Cardiac fibroblast (primary cell): Measurements from ENCODE around the gene KCNC1.

Experiments used
- DNase-seq, 2 donors: peaks; one replicate each; pipeline versions ENCODE4 v3.0.0 to v3.0.0-alpha.2; 2010; ENCODE audit warnings: low read depth in 2 of 2
- H3K4me3 ChIP-seq, 2 donors: replicated peaks in 1 of 2; 1 replicate in 1 of 2; 2 replicates in 1 of 2; pipeline ENCODE4 v1.5.1; 2011; ENCODE audit warnings: low read depth in 2 of 2, low read length in 2 of 2, mild to moderate bottlenecking in 2 of 2, moderate library complexity in 1 of 2
- TF ChIP-seq, protein P1 (sequence below): IDR thresholded peaks from one replicate; pipeline ENCODE4 v1.5.1; 2011; ENCODE audit warnings: low read depth, mild to moderate bottlenecking, low read length, inconsistent platforms

KCNC1 gene

DNA sequence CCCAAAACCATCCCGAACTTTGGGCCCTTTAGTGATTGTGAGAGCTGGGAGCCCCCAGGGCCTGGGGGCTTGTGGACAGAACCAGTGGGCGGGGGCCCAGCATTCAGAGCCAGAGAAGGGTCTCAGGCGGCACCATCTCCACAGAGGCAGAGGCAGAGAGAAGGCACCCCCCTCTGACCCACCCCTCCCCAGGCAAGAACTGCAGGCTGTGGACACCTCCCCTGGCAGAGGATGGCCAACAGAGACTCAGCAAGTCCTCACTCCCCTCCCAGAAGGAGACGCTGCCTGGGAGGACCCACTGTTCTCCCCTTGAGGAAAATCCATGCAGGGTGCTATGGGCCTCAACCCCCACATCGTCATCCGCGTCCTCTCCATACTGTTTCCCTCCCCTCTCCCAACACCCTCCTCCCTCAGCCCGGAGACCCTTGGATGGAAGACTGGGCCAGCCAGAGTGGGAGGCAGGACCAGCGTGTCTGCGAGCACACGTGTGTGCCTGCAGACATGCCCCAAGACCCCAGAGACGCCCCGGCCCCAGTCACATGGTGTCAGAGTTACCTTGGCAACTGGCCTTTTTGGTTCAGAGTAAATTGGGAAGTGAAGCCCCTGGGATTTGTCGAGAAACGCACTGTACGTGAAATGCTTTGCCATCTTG lies 42.6 kb downstream of the KCNC1 start:
- no peak overlapping the region for H3K4me3 ChIP-seq
- TF ChIP-seq, protein P1, sequence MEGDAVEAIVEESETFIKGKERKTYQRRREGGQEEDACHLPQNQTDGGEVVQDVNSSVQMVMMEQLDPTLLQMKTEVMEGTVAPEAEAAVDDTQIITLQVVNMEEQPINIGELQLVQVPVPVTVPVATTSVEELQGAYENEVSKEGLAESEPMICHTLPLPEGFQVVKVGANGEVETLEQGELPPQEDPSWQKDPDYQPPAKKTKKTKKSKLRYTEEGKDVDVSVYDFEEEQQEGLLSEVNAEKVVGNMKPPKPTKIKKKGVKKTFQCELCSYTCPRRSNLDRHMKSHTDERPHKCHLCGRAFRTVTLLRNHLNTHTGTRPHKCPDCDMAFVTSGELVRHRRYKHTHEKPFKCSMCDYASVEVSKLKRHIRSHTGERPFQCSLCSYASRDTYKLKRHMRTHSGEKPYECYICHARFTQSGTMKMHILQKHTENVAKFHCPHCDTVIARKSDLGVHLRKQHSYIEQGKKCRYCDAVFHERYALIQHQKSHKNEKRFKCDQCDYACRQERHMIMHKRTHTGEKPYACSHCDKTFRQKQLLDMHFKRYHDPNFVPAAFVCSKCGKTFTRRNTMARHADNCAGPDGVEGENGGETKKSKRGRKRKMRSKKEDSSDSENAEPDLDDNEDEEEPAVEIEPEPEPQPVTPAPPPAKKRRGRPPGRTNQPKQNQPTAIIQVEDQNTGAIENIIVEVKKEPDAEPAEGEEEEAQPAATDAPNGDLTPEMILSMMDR = no peak
- no peak for DNase-seq

- DNase-seq = no peak
- no peak overlapping the region for H3K4me3 ChIP-seq
Observed at GRCh38 chr11:17777738-17778091, 43.1 kb downstream of the KCNC1 start.

GRCh38 chr11:17778352-17778751 lies 43.8 kb downstream of the KCNC1 start:
- DNase-seq = no peak
- no peak overlapping the region for H3K4me3 ChIP-seq
- TF ChIP-seq, protein P1 = no peak

More at GRCh38 chr11:17777738-17778091, 43.1 kb downstream of the KCNC1 start:
- TF ChIP-seq, protein P1 = no peak

DNA sequence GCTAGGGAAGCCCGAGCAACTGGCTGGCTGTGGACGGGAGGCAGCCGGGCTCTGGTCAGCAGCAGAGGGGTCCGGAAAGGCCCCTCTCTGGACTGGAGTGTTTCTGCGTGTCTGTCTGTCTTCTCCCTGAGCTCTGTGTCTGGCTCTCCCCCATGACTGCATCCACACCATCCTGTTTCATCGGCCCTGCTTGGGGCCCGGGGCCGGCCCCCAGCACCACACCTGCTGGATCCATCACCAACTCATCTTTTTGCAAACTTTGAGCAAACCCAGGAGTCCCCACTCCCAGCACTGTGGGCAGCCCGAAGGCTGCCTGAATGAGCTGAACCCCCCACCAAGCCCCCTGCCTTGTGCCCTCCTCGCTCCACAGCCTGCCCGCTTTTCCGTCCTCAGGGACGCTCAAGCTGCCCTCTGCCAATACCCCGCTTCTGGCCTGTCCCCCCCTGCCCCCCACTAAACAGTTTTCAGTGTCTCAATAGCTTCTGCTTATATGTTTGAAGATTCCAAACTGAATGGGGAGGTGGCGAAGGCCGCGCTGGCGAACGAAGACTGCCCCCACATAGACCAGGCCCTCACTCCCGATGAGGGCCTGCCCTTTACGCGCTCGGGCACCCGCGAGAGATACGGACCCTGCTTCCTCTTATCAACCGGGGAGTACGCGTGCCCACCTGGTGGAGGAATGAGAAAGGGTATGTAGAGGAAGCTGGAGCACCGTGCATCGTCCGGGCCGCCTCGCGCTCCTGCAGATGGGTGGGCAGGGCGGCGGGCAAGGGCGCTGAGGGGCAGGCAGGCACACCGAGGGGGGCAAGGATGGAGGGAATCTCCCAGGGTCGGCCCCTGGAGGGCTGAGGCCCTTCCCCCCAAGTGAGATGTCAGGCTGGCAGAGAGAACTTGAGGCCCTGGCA lies 44.6 kb downstream of the KCNC1 start:
- H3K4me3 ChIP-seq = no peak overlapping the region
- TF ChIP-seq, protein P1 = no peak
- no peak for DNase-seq

DNA sequence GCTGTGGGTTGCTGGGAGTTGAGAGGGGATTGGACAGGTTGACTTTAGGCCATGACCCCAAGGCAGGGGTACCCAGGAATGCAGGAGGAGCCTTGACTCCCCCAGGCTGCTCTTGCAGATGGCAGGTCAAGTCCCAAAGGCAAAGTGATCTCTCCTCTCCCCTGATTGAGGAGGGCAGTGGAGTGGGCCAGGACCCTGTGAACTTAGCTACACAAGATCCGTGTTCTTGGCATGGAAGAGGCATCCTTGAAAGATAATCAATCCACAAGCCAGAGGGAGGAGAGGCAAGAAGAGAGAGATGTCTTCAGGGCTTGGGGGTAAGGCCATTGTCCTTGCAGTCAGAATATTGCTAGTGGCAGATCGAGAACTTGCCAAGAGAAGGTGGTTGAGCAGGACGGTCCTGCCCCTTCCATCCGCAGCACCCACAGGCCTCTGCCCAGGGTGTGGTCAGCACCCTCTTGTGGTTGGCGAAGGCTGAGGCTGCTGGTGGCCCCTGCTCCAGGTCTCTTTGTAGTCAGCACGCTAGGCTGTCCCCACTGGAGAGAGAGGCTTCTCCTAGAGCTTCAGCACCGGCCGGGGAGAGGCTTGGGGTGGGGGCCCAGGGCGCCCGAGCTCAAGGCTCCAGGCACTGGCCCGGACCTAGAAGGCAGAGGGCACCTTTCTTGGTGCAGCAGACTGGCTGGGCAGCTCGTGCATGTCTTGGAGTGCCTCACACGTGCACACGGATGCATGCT lies 45.4 kb downstream of the KCNC1 start:
- DNase-seq = no peak
- H3K4me3 ChIP-seq = no peak overlapping the region
- TF ChIP-seq, protein P1 = no peak

DNA sequence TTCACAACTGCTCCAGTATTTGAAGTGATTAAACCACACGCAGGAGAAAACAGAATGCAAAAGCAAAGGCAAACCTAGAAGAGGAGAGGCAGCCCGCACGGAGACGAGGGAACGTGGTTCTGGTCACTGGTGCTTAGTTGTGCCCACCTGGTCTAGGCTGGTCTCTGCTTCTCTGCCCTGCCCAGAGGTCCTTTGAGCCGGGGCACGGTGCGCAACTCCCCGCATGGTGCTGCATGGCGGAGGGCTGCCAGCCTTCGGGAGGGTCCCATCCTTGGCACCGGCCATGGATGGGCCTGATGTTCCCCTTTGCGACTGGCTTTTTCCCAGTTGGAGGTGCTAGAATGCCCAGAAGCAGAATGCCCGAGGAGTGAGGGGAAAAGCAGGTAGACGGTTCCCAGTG lies 46.1 kb downstream of the KCNC1 start:
- TF ChIP-seq, protein P1 = no peak
- no peak for DNase-seq
- H3K4me3 ChIP-seq = no peak overlapping the region
